Activated T-cell treated with anti-CD3 and anti-CD28 coated beads, Interleukin-2, amount 50 U/mL, for 24 hours (primary cell): Measurements from ENCODE around the gene AUP1.

Experiments used
- DNase-seq: peaks from one replicate; pipeline ENCODE4 v3.0.0-alpha.2; 2020
- H3K27ac Mint-ChIP-seq: 2 replicates; pipeline ENCODE4 v1.8.0; 2020; ENCODE audit warnings: mild to moderate bottlenecking, mixed read lengths
- H3K27me3 Mint-ChIP-seq: 2 replicates; pipeline ENCODE4 v1.8.0; 2020; ENCODE audit warnings: mixed read lengths
- H3K36me3 Mint-ChIP-seq: 2 replicates; pipeline ENCODE4 v1.8.0; 2020; ENCODE audit warnings: low read depth, mixed read lengths
- H3K4me1 Mint-ChIP-seq: 2 replicates; pipeline ENCODE4 v1.8.0; 2020; ENCODE audit warnings: low read depth, mixed read lengths
- H3K4me3 Mint-ChIP-seq: 2 replicates; pipeline ENCODE4 v1.8.0; 2020; ENCODE audit warnings: mild to moderate bottlenecking, moderate library complexity, mixed read lengths
- H3K9me3 Mint-ChIP-seq: 2 replicates; pipeline ENCODE4 v1.8.0; 2020; ENCODE audit warnings: mixed read lengths

Gene AUP1

GRCh38 chr2:74503506-74504475, 25.7 kb downstream of the AUP1 start:
- Mint-ChIP-seq H3K27ac (no peak overlapping the region), H3K36me3 (peaks cover 35% of the 10 kb centered on the region), H3K9me3 (no peaks in the 10 kb centered on the region), H3K4me3 (peak overlapping the region; percentile 71), H3K27me3 (peaks cover 72% of the 10 kb centered on the region), H3K4me1 (peaks cover 69% of the 10 kb centered on the region)
- DNase-seq = no peak

- H3K4me1 Mint-ChIP-seq = peaks cover 69% of the 10 kb centered on the region
- peaks cover 35% of the 10 kb centered on the region for H3K36me3 Mint-ChIP-seq
- no peak overlapping the region for H3K27ac Mint-ChIP-seq
- peak overlapping the region; percentile 71 for H3K4me3 Mint-ChIP-seq
- H3K27me3 Mint-ChIP-seq = peaks cover 80% of the 10 kb centered on the region
- no peaks in the 10 kb centered on the region for H3K9me3 Mint-ChIP-seq
- DNase-seq = peak; percentile 70
Observed at GRCh38 chr2:74502720-74503505, 26.6 kb downstream of the AUP1 start.

GRCh38 chr2:74502147-74502719, 27.3 kb downstream of the AUP1 start:
- H3K27me3 Mint-ChIP-seq = peaks cover 87% of the 10 kb centered on the region

GRCh38 chr2:74501335-74502071, 28.0 kb downstream of the AUP1 start:
- no peaks in the 10 kb centered on the region for H3K9me3 Mint-ChIP-seq
- DNase-seq = no peak
- H3K36me3 Mint-ChIP-seq = peaks cover 23% of the 10 kb centered on the region
- peak overlapping the region; percentile 71 for H3K4me3 Mint-ChIP-seq
- peaks cover 65% of the 10 kb centered on the region for H3K4me1 Mint-ChIP-seq
- H3K27ac Mint-ChIP-seq = peak overlapping the region; percentile 26
- peaks cover 84% of the 10 kb centered on the region for H3K27me3 Mint-ChIP-seq

More at GRCh38 chr2:74502147-74502719, 27.3 kb downstream of the AUP1 start:
- H3K9me3 Mint-ChIP-seq = no peaks in the 10 kb centered on the region
- no peak for DNase-seq
- H3K4me3 Mint-ChIP-seq = peak overlapping the region; percentile 71
- H3K36me3 Mint-ChIP-seq = peaks cover 30% of the 10 kb centered on the region
- peaks cover 71% of the 10 kb centered on the region for H3K4me1 Mint-ChIP-seq
- peak overlapping the region; percentile 26 for H3K27ac Mint-ChIP-seq

GRCh38 chr2:74500578-74500946, 28.9 kb downstream of the AUP1 start:
- H3K4me3 Mint-ChIP-seq = no peak overlapping the region
- peaks cover 58% of the 10 kb centered on the region for H3K4me1 Mint-ChIP-seq
- no peak overlapping the region for H3K27ac Mint-ChIP-seq
- peaks cover 15% of the 10 kb centered on the region for H3K36me3 Mint-ChIP-seq
- peaks cover 81% of the 10 kb centered on the region for H3K27me3 Mint-ChIP-seq
- no peaks in the 10 kb centered on the region for H3K9me3 Mint-ChIP-seq
- no peak for DNase-seq

- Mint-ChIP-seq H3K4me1 (peaks cover 53% of the 10 kb centered on the region), H3K27me3 (peaks cover 76% of the 10 kb centered on the region), H3K27ac (no peak overlapping the region), H3K9me3 (no peaks in the 10 kb centered on the region), H3K36me3 (peaks cover 11% of the 10 kb centered on the region), H3K4me3 (peak overlapping the region; percentile 30)
- no peak for DNase-seq
Observed at GRCh38 chr2:74499940-74500577, 29.4 kb downstream of the AUP1 start.

GRCh38 chr2:74499267-74499939, 30.1 kb downstream of the AUP1 start, which contains the start of gene LBX2:
LBX2 (minus strand) TSS chr2:74499603; CDS start chr2:74499537, 66 bp downstream.
- Mint-ChIP-seq H3K27me3 (peaks cover 69% of the 10 kb centered on the region), H3K4me1 (peaks cover 49% of the 10 kb centered on the region), H3K36me3 (peaks cover 7% of the 10 kb centered on the region), H3K27ac (peak within 1 kb of the TSS; percentile 4), H3K9me3 (no peaks in the 10 kb centered on the region), H3K4me3 (peak within 1 kb of the TSS; percentile 73)
- no peak for DNase-seq

GRCh38 chr2:74498500-74499266, 30.8 kb downstream of the AUP1 start:
- peaks cover 41% of the 10 kb centered on the region for H3K4me1 Mint-ChIP-seq
- peak; percentile 60 for DNase-seq

GRCh38 chr2:74497777-74498499, 31.6 kb downstream of the AUP1 start:
- no peaks in the 10 kb centered on the region for H3K9me3 Mint-ChIP-seq
- H3K36me3 Mint-ChIP-seq = peaks cover 17% of the 10 kb centered on the region
- no peak overlapping the region for H3K27ac Mint-ChIP-seq
- peaks cover 55% of the 10 kb centered on the region for H3K27me3 Mint-ChIP-seq
- H3K4me1 Mint-ChIP-seq = peaks cover 34% of the 10 kb centered on the region
- peak overlapping the region; percentile 73 for H3K4me3 Mint-ChIP-seq
- DNase-seq = peak; percentile 61

More at GRCh38 chr2:74498500-74499266, 30.8 kb downstream of the AUP1 start:
- Mint-ChIP-seq H3K4me3 (peak overlapping the region; percentile 73), H3K9me3 (no peaks in the 10 kb centered on the region), H3K27ac (peak overlapping the region; percentile 4), H3K27me3 (peaks cover 62% of the 10 kb centered on the region), H3K36me3 (peaks cover 11% of the 10 kb centered on the region)

- Mint-ChIP-seq H3K36me3 (peaks cover 24% of the 10 kb centered on the region), H3K4me1 (peaks cover 26% of the 10 kb centered on the region), H3K4me3 (peak overlapping the region; percentile 73), H3K27me3 (peaks cover 47% of the 10 kb centered on the region), H3K9me3 (no peaks in the 10 kb centered on the region), H3K27ac (no peak overlapping the region)
- no peak for DNase-seq
Observed at GRCh38 chr2:74496997-74497776, 32.3 kb downstream of the AUP1 start.

- peaks cover 24% of the 10 kb centered on the region for H3K4me1 Mint-ChIP-seq
- peaks cover 30% of the 10 kb centered on the region for H3K27me3 Mint-ChIP-seq
- H3K9me3 Mint-ChIP-seq = no peaks in the 10 kb centered on the region
- no peak overlapping the region for H3K27ac Mint-ChIP-seq
- H3K4me3 Mint-ChIP-seq = no peak overlapping the region
- DNase-seq = no peak
- peaks cover 42% of the 10 kb centered on the region for H3K36me3 Mint-ChIP-seq
Observed at GRCh38 chr2:74495440-74495839, 34.1 kb downstream of the AUP1 start.
